Liver (tissue), 3 donors: ENCODE data around the gene C14orf180.

Experiments used
- CTCF ChIP-seq: fragments of 150-350 bp; IDR thresholded peaks from 2 replicates; pipeline ENCODE4 v1.5.1; 2017; ENCODE audit warnings: improper control_type of control experiment, low read depth, low read length; ENCODE audit not compliant: missing input control
- JUND ChIP-seq, 2 donors: IDR thresholded peaks; 2 replicates each; pipeline ENCODE4 v1.6.1; 2016; ENCODE audit warnings: antibody characterized with exemption in 2 of 2
- REST ChIP-seq: IDR thresholded peaks from 2 replicates; pipeline ENCODE4 v1.6.1; 2016; ENCODE audit warnings: antibody characterized with exemption, mild to moderate bottlenecking
- ZBTB33 ChIP-seq: IDR thresholded peaks from 2 replicates; pipeline ENCODE4 v1.6.1; 2016; ENCODE audit warnings: antibody characterized with exemption
- donor health status: healthy.
- donor health status: healthy.

- no peak for TF ChIP-seq REST
- no peak for TF ChIP-seq CTCF
- no peak for TF ChIP-seq JUND (IDR thresholded peaks at IDR 0.05)
- TF ChIP-seq ZBTB33: no peak
These were observed 13.7 kb downstream of the C14orf180 start for GRCh38 chr14:104593241-104593701.
